ENCODE data around the gene MR1. TPM values are rescaled to one million over a fixed set of nuclear protein-coding genes. Genes with fewer than 3 reads are reported as not detected.

Gene MR1
- total and polyA plus RNA-seq, 2 donors from 2014 or later: 15.2 to 29.3 TPM

DNA sequence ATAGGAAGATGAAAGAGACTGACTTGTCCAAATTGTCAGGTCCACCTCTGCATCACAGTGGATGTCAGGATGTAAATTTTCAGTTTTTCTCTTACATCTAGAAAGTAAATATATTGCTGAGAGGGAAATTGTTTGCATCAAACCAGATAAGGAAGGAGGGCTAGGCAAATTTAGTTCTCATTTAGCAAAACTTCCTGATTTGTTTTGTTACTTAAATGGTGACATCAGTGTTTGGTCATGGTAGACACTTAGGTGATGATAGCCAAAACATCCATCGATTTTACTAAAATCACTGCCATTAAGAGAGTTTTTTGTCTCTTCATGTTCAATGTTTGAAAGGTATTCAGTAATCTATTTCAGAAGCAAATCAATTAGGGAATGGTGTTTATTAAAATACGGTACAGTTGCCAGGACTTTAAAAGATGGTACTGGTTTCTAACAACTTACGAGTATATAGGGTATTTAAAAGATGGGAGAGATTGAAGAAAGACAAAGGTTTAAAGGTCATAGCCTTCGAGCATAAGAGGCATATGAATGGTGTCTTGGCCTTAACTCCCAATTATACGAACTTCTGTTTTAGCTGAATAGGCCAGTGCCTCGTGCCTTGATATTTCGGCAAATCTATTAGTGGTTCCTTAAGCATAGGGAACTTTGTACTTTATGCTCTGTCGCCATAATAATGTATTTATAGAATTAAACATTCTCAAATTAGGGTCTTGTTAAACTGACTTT is 57.7 kb downstream of the MR1 start:
- Histone ChIP-seq H3K36me3 (ENCODE audit: control insufficient read depth in 2 of 3, insufficient read depth in 3 of 3, low read length in 3 of 3) (no peaks in the 10 kb centered on the region), H3K4me1 (ENCODE audit: control insufficient read depth in 2 of 3, insufficient read depth in 2 of 3, low read depth in 1 of 3, low read length in 3 of 3) (peaks cover 3 to 9% (median 6%) of the 10 kb centered on the region in 3 donors), H3K9me3 (ENCODE audit: control insufficient read depth in 2 of 3, insufficient read depth in 1 of 3, low read length in 3 of 3) (no peaks in the 10 kb centered on the region), H3K9ac (ENCODE audit: low read length in 3 of 3) (no peak overlapping the region), H3K4me3 (ENCODE audit: low read length in 3 of 3) (peak overlapping the region in 2 of 3 donors; percentile 84 to 87), H3K27me3 (ENCODE audit: control insufficient read depth, insufficient read depth, low read length) (no peaks in the 10 kb centered on the region), H3K27ac (ENCODE audit: low read depth in 2 of 2, low read length in 2 of 2) (no peak overlapping the region)
- intact Hi-C loops (cut with DNase I): no loop called here
- no peak for TF ChIP-seq CTCF (IDR thresholded peaks at IDR 0.05; ENCODE audit: borderline replicate concordance, extremely low read depth, insufficient read depth)
- DNase-seq (no peak), FAIRE-seq (no peak)

DNA sequence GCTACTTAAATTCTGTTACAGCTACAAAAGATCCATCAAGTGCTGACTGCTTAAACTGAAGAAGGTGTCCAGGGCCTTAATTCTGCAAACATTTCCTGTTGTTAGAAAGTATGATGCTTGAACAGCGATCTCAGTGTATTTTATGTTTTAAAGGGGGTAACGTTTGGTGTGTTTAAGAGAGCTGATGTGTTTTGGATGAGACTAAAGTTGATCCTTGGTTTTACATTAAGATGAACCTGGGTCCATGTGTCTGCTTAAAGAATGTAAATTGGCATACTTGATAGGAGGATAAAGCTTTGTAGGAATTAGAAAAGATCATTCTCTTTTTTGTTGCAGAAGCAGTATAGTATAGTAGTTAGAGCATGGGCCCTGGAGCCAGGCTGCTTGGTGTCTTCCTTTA is 58.3 kb downstream of the MR1 start:
- no peak for DNase-seq
- no peaks in the 10 kb centered on the region for H3K36me3 ChIP-seq (ENCODE audit: control insufficient read depth in 2 of 3, insufficient read depth in 3 of 3, low read length in 3 of 3)
- peaks cover 4 to 9% (median 6%) of the 10 kb centered on the region in 3 donors for H3K4me1 ChIP-seq (ENCODE audit: control insufficient read depth in 2 of 3, insufficient read depth in 2 of 3, low read depth in 1 of 3, low read length in 3 of 3)
- H3K27me3 ChIP-seq (ENCODE audit: control insufficient read depth, insufficient read depth, low read length): no peaks in the 10 kb centered on the region
- no peak overlapping the region for H3K4me3 ChIP-seq (ENCODE audit: low read length in 3 of 3)
- no peak overlapping the region for H3K27ac ChIP-seq (ENCODE audit: low read depth in 2 of 2, low read length in 2 of 2)
- TF ChIP-seq CTCF (IDR thresholded peaks at IDR 0.05; ENCODE audit: borderline replicate concordance, extremely low read depth, insufficient read depth): no peak
- no peak for FAIRE-seq
- no peak overlapping the region for H3K9ac ChIP-seq (ENCODE audit: low read length in 3 of 3)
- intact Hi-C loops (cut with DNase I): no loop called here
- no peaks in the 10 kb centered on the region for H3K9me3 ChIP-seq (ENCODE audit: control insufficient read depth in 2 of 3, insufficient read depth in 1 of 3, low read length in 3 of 3)

DNA sequence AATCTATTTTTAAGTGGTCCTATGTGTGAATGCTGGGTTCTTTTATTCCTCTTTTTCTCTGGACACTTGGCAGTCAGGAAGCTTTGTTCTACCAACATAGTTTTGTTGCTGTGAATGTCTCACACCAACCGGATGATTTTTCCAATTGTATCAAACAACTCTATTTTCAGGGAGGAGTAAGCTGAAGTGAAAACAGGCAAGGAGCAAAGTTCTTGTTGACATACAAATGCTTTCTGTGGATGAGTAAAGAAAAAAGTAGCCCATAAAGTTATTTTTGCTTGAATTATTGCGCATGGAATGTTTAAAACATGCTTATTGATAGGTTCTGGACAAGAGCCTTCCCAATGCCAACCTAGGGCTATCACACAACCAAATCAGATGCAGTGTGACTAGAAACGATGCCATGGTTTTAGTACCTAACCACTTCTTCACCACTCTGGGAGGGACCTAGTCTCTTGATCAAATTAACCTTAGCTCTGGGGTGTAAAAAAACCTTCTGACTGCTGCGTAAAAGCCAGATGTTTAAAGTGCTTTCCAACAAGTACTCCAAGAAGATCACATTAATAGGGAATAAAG is 59.2 kb downstream of the MR1 start:
- no peak for TF ChIP-seq CTCF (IDR thresholded peaks at IDR 0.05; ENCODE audit: borderline replicate concordance, extremely low read depth, insufficient read depth)
- DNase-seq (no peak), FAIRE-seq (no peak)
- Histone ChIP-seq H3K27me3 (ENCODE audit: control insufficient read depth, insufficient read depth, low read length) (no peaks in the 10 kb centered on the region), H3K27ac (ENCODE audit: low read depth in 2 of 2, low read length in 2 of 2) (no peak overlapping the region), H3K36me3 (ENCODE audit: control insufficient read depth in 2 of 3, insufficient read depth in 3 of 3, low read length in 3 of 3) (no peaks in the 10 kb centered on the region), H3K4me1 (ENCODE audit: control insufficient read depth in 2 of 3, insufficient read depth in 2 of 3, low read depth in 1 of 3, low read length in 3 of 3) (peaks cover 6 to 9% (median 8%) of the 10 kb centered on the region in 3 donors), H3K9ac (ENCODE audit: low read length in 3 of 3) (no peak overlapping the region), H3K9me3 (ENCODE audit: control insufficient read depth in 2 of 3, insufficient read depth in 1 of 3, low read length in 3 of 3) (no peaks in the 10 kb centered on the region), H3K4me3 (ENCODE audit: low read length in 3 of 3) (no peak overlapping the region)
- intact Hi-C loops (cut with DNase I): no loop called here
